Panc1 (cell line): ENCODE results near the gene MR1. TPM values are rescaled to one million over a fixed set of nuclear protein-coding genes. Genes with fewer than 3 reads are reported as not detected.

Source experiments
- ATAC-seq: fragments of 200-7000 bp; cut with Tn5 transposase; 2 replicates; pipeline ENCODE4 v1.9.1; 2020; ENCODE audit warnings: mild to moderate bottlenecking, moderate library complexity
- BruUV-seq: library from RNA; stranded (reverse); fragments of 400-500 nt; replicated peaks from 2 replicates; lab custom pipeline; 2021; lab: Mats Ljungman, UMichigan
- CTCF ChIA-PET: fragments of 300-600 bp; sonication (Branson Sonifier 250); formaldehyde crosslinking; loops from one replicate; lab custom pipeline; 2022; ENCODE audit warnings: antibody characterized with exemption; lab: Charles Lee
- POLR2A ChIA-PET: fragments of 300-600 bp; sonication (Branson Sonifier 250); formaldehyde crosslinking; loops from one replicate; lab custom pipeline; 2022; ENCODE audit warnings: antibody characterized with exemption; lab: Charles Lee
- DNase-seq: peaks from one replicate; pipeline ENCODE4 v3.0.0-alpha.2; 2010; ENCODE audit warnings: low read depth, low spot score
- H3K27ac ChIP-seq: 2 replicates; pipeline ENCODE4 v1.5.1; 2011; ENCODE audit warnings: mild to moderate bottlenecking, low read length, inconsistent platforms
- H3K27me3 ChIP-seq: fragments of 200-500 bp; sonication (Bioruptor generic); 2 replicates; pipeline ENCODE4 v1.6.0; 2014; ENCODE audit warnings: low read length, inconsistent platforms; ENCODE audit not compliant: control insufficient read depth, insufficient read depth
- H3K36me3 ChIP-seq: fragments of 200-500 bp; sonication (Bioruptor generic); 2 replicates; pipeline ENCODE4 v1.5.1; 2014; ENCODE audit warnings: inconsistent platforms, mild to moderate bottlenecking, low read length, moderate library complexity; ENCODE audit not compliant: control insufficient read depth, insufficient read depth
- H3K4me1 ChIP-seq: 2 replicates; pipeline ENCODE4 v1.5.1; 2011; ENCODE audit warnings: inconsistent platforms, mild to moderate bottlenecking, low read length, moderate library complexity; ENCODE audit not compliant: control insufficient read depth, insufficient read depth
- H3K4me3 ChIP-seq, 2 experiments: 2 replicates each; pipeline ENCODE4 v1.5.1; 2011 to 2012; ENCODE audit warnings: low read depth in 2 of 2, low read length in 2 of 2, mild to moderate bottlenecking in 2 of 2, inconsistent platforms in 1 of 2, moderate library complexity in 1 of 2
- H3K9me3 ChIP-seq: fragments of 200-500 bp; sonication (Bioruptor generic); 2 replicates; pipeline ENCODE4 v1.5.1; 2014; ENCODE audit warnings: low read depth, mild to moderate bottlenecking, inconsistent platforms, low read length, moderate library complexity; ENCODE audit not compliant: control insufficient read depth, insufficient read depth
- CTCF ChIP-seq: fragments of 450-650 bp; IDR thresholded peaks from 2 replicates; pipeline ENCODE4 v1.5.1; 2017; ENCODE audit warnings: mild to moderate bottlenecking
- POLR2AphosphoS5 ChIP-seq: IDR thresholded peaks from 2 replicates; pipeline ENCODE4 v1.6.1; 2012; ENCODE audit warnings: mild to moderate bottlenecking, low read depth, low read length, moderate library complexity
- REST ChIP-seq, 2 experiments: IDR thresholded peaks; 2 replicates each; pipeline ENCODE4 v1.6.1; 2011 to 2012; ENCODE audit warnings: low read depth in 2 of 2, control low read depth in 1 of 2, low read length in 1 of 2, mild to moderate bottlenecking in 1 of 2, moderate library complexity in 1 of 2; ENCODE audit not compliant: insufficient read depth in 1 of 2
- SIN3A ChIP-seq: IDR thresholded peaks from 2 replicates; pipeline ENCODE4 v1.6.1; 2012; ENCODE audit warnings: low read depth, mild to moderate bottlenecking, low read length, moderate library complexity, borderline replicate concordance; ENCODE audit not compliant: insufficient read depth
- TCF7L2 ChIP-seq: IDR thresholded peaks from 2 replicates; pipeline ENCODE4 v1.6.1; 2011; ENCODE audit warnings: mild to moderate bottlenecking, low read depth, low read length, inconsistent platforms
- in situ Hi-C: cut with HindIII; loops from 2 replicates; pipeline ENCODE4 v1.10.0; 2016; ENCODE audit warnings: low sequenced_read_pairs, low pct_unique_long_range_greater_than_20kb
- intact Hi-C: fragments of 100-400 bp; cut with micrococcal nuclease; formaldehyde crosslinking; loops from one replicate; pipeline ENCODE4 v1.10.0; 2022; ENCODE audit not compliant: unreplicated experiment
- total RNA-seq: library from RNA; stranded (reverse); gene quantifications from one replicate; pipeline ENCODE4 v1.2.1, GENCODE V29; 2021; ENCODE audit not compliant: unreplicated experiment

MR1 gene
- total RNA-seq, 1 experiment from 2014 or later = 3.9 TPM

GRCh38 chr1:181104790-181105133 lies 71.0 kb downstream of the MR1 start (continued):
- no peak for TF ChIP-seq REST (IDR thresholded peaks at IDR 0.05; ENCODE audit: insufficient read depth in 1 of 2, low read depth in 2 of 2, low read length in 1 of 2)

- Histone ChIP-seq H3K27me3 (no peaks in the 10 kb centered on the region), H3K27ac (peak overlapping the region; percentile 92), H3K4me3 (peak overlapping the region; percentile 66 to 81), H3K36me3 (no peaks in the 10 kb centered on the region), H3K9me3 (no peaks in the 10 kb centered on the region), H3K4me1 (peaks cover 71% of the 10 kb centered on the region)
- ChIA-PET POLR2A (interaction anchor here (0.6 to 2.4 kb wide), 9 partner anchors 12 to 603 kb away, joined by 4 to 21 read pairs (median 6); partner anchors contain the start of gene ACBD6), CTCF (interaction anchor here (0.6 to 0.7 kb wide), 2 partner anchors 9 to 30 kb away, joined by 3 to 6 read pairs; no protein-coding TSS in a partner anchor)
- TF ChIP-seq SIN3A = peak; percentile 60; the same call in 1 of the 2 replicates
- TF ChIP-seq REST (IDR thresholded peaks at IDR 0.05; ENCODE audit: insufficient read depth in 1 of 2, low read depth in 2 of 2, low read length in 1 of 2) = no peak
- TF ChIP-seq POLR2AphosphoS5 = no peak; the same call in none of the 2 replicates
- peak; percentile 44 for TF ChIP-seq TCF7L2
- TF ChIP-seq CTCF = no peak
- no peak for DNase-seq
- ATAC-seq = peak; percentile 88
- in situ Hi-C loops (no loop called here), intact Hi-C loops (no loop called here)
- BruUV-seq = no TSS peak
These were observed 71.6 kb downstream of the MR1 start for GRCh38 chr1:181105134-181106021.
